Neural cell (in vitro differentiated cells): ENCODE data around the gene SPATA22. TPM values are rescaled to one million over a fixed set of nuclear protein-coding genes. Genes with fewer than 3 reads are reported as not detected.

Experiments
- H2AFZ ChIP-seq: fragments of 200-600, 300-800 bp; sonication (generic), shearing (Covaris generic); 2 replicates; pipeline ENCODE4 v1.6.0; 2014; ENCODE audit warnings: low read depth, mild to moderate bottlenecking, antibody characterized with exemption, low read length, moderate library complexity
- H3F3A ChIP-seq: fragments of 200-600 bp; shearing (Covaris generic); 2 replicates; pipeline ENCODE4 v1.6.1; 2016; ENCODE audit warnings: mild to moderate bottlenecking, moderate library complexity, mixed read lengths, antibody characterized with exemption, low read length; ENCODE audit not compliant: insufficient read depth, poor library complexity, severe bottlenecking
- H3K27ac ChIP-seq: fragments of 200-600, 300-800 bp; sonication (generic), shearing (Covaris generic); 2 replicates; pipeline ENCODE4 v1.5.1; 2014; ENCODE audit warnings: mild to moderate bottlenecking, low read length, moderate library complexity
- H3K27me3 ChIP-seq: fragments of 300-800, 200-600 bp; sonication (generic), shearing (Covaris generic); 2 replicates; pipeline ENCODE4 v1.6.0; 2014; ENCODE audit warnings: mild to moderate bottlenecking, low read depth, low read length, moderate library complexity; ENCODE audit not compliant: insufficient read depth
- H3K36me3 ChIP-seq: fragments of 300-800, 200-600 bp; sonication (generic), shearing (Covaris generic); 2 replicates; pipeline ENCODE4 v1.5.1; 2014; ENCODE audit warnings: mild to moderate bottlenecking, antibody characterized with exemption, low read length, moderate library complexity; ENCODE audit not compliant: insufficient read depth
- H3K4me2 ChIP-seq: fragments of 300-800, 200-600 bp; sonication (generic), shearing (Covaris generic); 2 replicates; pipeline ENCODE4 v1.6.0; 2014; ENCODE audit warnings: mild to moderate bottlenecking, low read length
- H3K4me3 ChIP-seq: fragments of 300-800, 200-600 bp; sonication (generic), shearing (Covaris generic); 2 replicates; pipeline ENCODE4 v1.5.1; 2014; ENCODE audit warnings: mild to moderate bottlenecking, low read length, moderate library complexity
- H3K79me2 ChIP-seq: fragments of 200-600 bp; shearing (Covaris generic); replicated peaks from 2 replicates; pipeline ENCODE4 v1.6.0; 2014; ENCODE audit warnings: mild to moderate bottlenecking, low read length, moderate library complexity; ENCODE audit not compliant: insufficient read depth
- H3K9ac ChIP-seq: fragments of 300-800, 200-600 bp; sonication (generic), shearing (Covaris generic); 2 replicates; pipeline ENCODE4 v1.6.1; 2016; ENCODE audit warnings: mild to moderate bottlenecking, low read length, mixed read lengths
- H3K9me2 ChIP-seq: fragments of 200-600 bp; shearing (Covaris generic); 2 replicates; pipeline ENCODE4 v1.6.1; 2016; ENCODE audit warnings: mild to moderate bottlenecking, low read length, mixed read lengths; ENCODE audit not compliant: insufficient read depth
- H3K9me3 ChIP-seq: fragments of 200-600, 300-800 bp; sonication (generic), shearing (Covaris generic); 2 replicates; pipeline ENCODE4 v1.6.1; 2016; ENCODE audit warnings: mild to moderate bottlenecking, mixed run types, low read length, moderate library complexity, mixed read lengths
- H4K20me1 ChIP-seq: fragments of 200-600 bp; shearing (Covaris generic); 2 replicates; pipeline ENCODE4 v1.6.1; 2016; ENCODE audit warnings: mild to moderate bottlenecking, mixed run types; ENCODE audit not compliant: insufficient read depth
- EP300 ChIP-seq: fragments of 450-650 bp; conservative IDR thresholded peaks from 2 replicates; pipeline ENCODE4 v1.6.1; 2014; ENCODE audit warnings: antibody characterized with exemption, mild to moderate bottlenecking, moderate library complexity; ENCODE audit not compliant: poor library complexity, severe bottlenecking
- EZH2 ChIP-seq: fragments of 200-600, 300-800 bp; shearing (Covaris generic), sonication (generic); IDR thresholded peaks from 2 replicates; pipeline ENCODE4 v1.6.1; 2014; ENCODE audit warnings: antibody characterized with exemption, low read length, borderline replicate concordance, mild to moderate bottlenecking; ENCODE audit not compliant: insufficient read depth, poor library complexity, severe bottlenecking
- MXI1 ChIP-seq: fragments of 450-650 bp; conservative IDR thresholded peaks from 2 replicates; pipeline ENCODE4 v1.6.1; 2014; ENCODE audit warnings: antibody characterized with exemption, mild to moderate bottlenecking; ENCODE audit not compliant: poor library complexity, severe bottlenecking
- POLR2AphosphoS5 ChIP-seq: IDR thresholded peaks from 2 replicates; pipeline ENCODE4 v1.6.1; 2012
- RAD21 ChIP-seq: fragments of 450-650 bp; conservative IDR thresholded peaks from 2 replicates; pipeline ENCODE4 v1.6.1; 2014; ENCODE audit warnings: antibody characterized with exemption, mild to moderate bottlenecking, moderate library complexity
- SMC3 ChIP-seq: fragments of 450-650 bp; conservative IDR thresholded peaks from 2 replicates; pipeline ENCODE4 v1.6.1; 2014; ENCODE audit warnings: antibody characterized with exemption, mild to moderate bottlenecking, moderate library complexity; ENCODE audit not compliant: poor library complexity
- TAF1 ChIP-seq: IDR thresholded peaks from 2 replicates; pipeline ENCODE4 v1.6.1; 2012; ENCODE audit warnings: low read depth
- polyA plus RNA-seq: library from polyadenylated mRNA; depleted of rRNA; stranded (reverse); fragments of >200 nt; gene quantifications from 2 replicates; pipeline ENCODE4 v1.2.3, GENCODE V29; 2014
- TF ChIP-seq, protein P1 (sequence below): IDR thresholded peaks from 2 replicates; pipeline ENCODE4 v1.6.1; 2012; ENCODE audit warnings: borderline replicate concordance
- TF ChIP-seq, protein P2 (sequence below): fragments of 450-650 bp; IDR thresholded peaks from 2 replicates; pipeline ENCODE4 v1.5.1; 2014; ENCODE audit warnings: antibody characterized with exemption, mild to moderate bottlenecking, moderate library complexity; ENCODE audit not compliant: poor library complexity, severe bottlenecking

Gene SPATA22
- polyA plus RNA-seq, 1 donor from 2014 or later: not detected

DNA sequence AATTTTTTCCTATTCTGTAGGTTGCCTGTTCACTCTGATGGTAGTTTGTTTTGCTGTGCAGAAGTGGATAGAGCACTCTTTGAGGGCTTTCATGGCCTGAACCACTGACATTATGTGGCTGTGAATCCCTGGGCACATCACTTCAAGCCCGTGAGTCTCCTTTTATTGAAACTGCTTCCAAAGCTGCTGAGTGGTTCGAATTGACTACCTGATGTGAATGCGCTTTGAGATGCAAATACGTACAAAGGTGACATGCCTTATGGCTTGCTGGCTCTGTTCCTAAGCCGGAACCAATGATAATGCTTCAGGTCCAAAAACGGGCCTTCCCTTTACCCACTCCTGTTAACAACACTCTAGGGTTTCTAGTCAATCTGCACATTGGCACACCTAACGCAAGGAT, 38.5 kb upstream of the SPATA22 start:
- H4K20me1 ChIP-seq: no peaks in the 10 kb centered on the region
- no peak overlapping the region for H3K4me3 ChIP-seq
- no peak overlapping the region for H3K4me2 ChIP-seq
- no peak for TF ChIP-seq MXI1
- no peak for TF ChIP-seq EP300
- no peak for TF ChIP-seq TAF1
- no peak for TF ChIP-seq SMC3
- no peak overlapping the region for H3K9ac ChIP-seq
- no peaks in the 10 kb centered on the region for H3K27me3 ChIP-seq
- H2AFZ ChIP-seq: no peak overlapping the region
- H3K79me2 ChIP-seq: no peaks in the 10 kb centered on the region
- H3K9me2 ChIP-seq: no peaks in the 10 kb centered on the region
- H3F3A ChIP-seq: no peaks in the 10 kb centered on the region
- H3K27ac ChIP-seq: no peak overlapping the region
- no peaks in the 10 kb centered on the region for H3K36me3 ChIP-seq
- no peaks in the 10 kb centered on the region for H3K9me3 ChIP-seq

DNA sequence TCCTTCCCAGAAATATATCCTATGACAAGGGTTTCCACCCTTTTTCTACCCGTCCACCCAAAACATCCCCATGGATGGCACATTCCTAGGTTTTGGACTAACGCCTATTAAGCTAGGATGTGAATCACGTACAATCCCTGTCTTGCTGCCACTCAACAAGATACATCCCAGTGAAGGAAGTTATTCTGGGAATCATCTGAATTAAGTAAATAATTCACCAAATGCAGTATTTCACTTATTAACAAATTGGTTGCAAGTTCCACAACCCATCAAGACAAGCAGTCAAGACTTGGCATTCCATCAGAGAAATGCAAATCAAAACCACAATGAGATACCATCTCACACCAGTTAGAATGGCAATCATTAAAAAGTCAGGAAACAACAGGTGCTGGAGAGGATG, 36.2 kb upstream of the SPATA22 start:
- no peaks in the 10 kb centered on the region for H4K20me1 ChIP-seq
- H3K79me2 ChIP-seq: no peaks in the 10 kb centered on the region
- H3F3A ChIP-seq: no peaks in the 10 kb centered on the region
- H3K9ac ChIP-seq: no peak overlapping the region
- no peak overlapping the region for H3K27ac ChIP-seq
- no peaks in the 10 kb centered on the region for H3K36me3 ChIP-seq
- H2AFZ ChIP-seq: no peak overlapping the region
- no peak overlapping the region for H3K4me3 ChIP-seq
- H3K9me2 ChIP-seq: no peaks in the 10 kb centered on the region
- H3K9me3 ChIP-seq: no peaks in the 10 kb centered on the region
- no peaks in the 10 kb centered on the region for H3K27me3 ChIP-seq
- no peak overlapping the region for H3K4me2 ChIP-seq
- TF ChIP-seq, protein P1, sequence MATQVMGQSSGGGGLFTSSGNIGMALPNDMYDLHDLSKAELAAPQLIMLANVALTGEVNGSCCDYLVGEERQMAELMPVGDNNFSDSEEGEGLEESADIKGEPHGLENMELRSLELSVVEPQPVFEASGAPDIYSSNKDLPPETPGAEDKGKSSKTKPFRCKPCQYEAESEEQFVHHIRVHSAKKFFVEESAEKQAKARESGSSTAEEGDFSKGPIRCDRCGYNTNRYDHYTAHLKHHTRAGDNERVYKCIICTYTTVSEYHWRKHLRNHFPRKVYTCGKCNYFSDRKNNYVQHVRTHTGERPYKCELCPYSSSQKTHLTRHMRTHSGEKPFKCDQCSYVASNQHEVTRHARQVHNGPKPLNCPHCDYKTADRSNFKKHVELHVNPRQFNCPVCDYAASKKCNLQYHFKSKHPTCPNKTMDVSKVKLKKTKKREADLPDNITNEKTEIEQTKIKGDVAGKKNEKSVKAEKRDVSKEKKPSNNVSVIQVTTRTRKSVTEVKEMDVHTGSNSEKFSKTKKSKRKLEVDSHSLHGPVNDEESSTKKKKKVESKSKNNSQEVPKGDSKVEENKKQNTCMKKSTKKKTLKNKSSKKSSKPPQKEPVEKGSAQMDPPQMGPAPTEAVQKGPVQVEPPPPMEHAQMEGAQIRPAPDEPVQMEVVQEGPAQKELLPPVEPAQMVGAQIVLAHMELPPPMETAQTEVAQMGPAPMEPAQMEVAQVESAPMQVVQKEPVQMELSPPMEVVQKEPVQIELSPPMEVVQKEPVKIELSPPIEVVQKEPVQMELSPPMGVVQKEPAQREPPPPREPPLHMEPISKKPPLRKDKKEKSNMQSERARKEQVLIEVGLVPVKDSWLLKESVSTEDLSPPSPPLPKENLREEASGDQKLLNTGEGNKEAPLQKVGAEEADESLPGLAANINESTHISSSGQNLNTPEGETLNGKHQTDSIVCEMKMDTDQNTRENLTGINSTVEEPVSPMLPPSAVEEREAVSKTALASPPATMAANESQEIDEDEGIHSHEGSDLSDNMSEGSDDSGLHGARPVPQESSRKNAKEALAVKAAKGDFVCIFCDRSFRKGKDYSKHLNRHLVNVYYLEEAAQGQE: no peak
- TF ChIP-seq EP300 (no peak), SMC3 (no peak), MXI1 (no peak), EZH2 (no peak), POLR2AphosphoS5 (no peak), TAF1 (no peak), RAD21 (no peak)
- TF ChIP-seq, protein P2, sequence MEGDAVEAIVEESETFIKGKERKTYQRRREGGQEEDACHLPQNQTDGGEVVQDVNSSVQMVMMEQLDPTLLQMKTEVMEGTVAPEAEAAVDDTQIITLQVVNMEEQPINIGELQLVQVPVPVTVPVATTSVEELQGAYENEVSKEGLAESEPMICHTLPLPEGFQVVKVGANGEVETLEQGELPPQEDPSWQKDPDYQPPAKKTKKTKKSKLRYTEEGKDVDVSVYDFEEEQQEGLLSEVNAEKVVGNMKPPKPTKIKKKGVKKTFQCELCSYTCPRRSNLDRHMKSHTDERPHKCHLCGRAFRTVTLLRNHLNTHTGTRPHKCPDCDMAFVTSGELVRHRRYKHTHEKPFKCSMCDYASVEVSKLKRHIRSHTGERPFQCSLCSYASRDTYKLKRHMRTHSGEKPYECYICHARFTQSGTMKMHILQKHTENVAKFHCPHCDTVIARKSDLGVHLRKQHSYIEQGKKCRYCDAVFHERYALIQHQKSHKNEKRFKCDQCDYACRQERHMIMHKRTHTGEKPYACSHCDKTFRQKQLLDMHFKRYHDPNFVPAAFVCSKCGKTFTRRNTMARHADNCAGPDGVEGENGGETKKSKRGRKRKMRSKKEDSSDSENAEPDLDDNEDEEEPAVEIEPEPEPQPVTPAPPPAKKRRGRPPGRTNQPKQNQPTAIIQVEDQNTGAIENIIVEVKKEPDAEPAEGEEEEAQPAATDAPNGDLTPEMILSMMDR: no peak
